Hepatocyte (in vitro differentiated cells): Measurements from ENCODE around the gene NELFCD. TPM values are rescaled to one million over a fixed set of nuclear protein-coding genes. Genes with fewer than 3 reads are reported as not detected.

Experiments used
- DNase-seq: peaks from one replicate; pipeline ENCODE4 v3.0.0-alpha.2; 2016; ENCODE audit warnings: low spot score
- H2AFZ ChIP-seq: fragments of 200-600 bp; sonication (generic); 2 replicates; pipeline ENCODE4 v1.6.0; 2016; ENCODE audit warnings: antibody characterized with exemption, mild to moderate bottlenecking
- H3K27ac ChIP-seq: fragments of 200-600 bp; sonication (generic); 2 replicates; pipeline ENCODE4 v1.5.1; 2016; ENCODE audit warnings: mild to moderate bottlenecking
- H3K27me3 ChIP-seq: fragments of 200-600 bp; sonication (generic); 2 replicates; pipeline ENCODE4 v1.6.1; 2016
- H3K36me3 ChIP-seq: fragments of 200-600 bp; sonication (generic); replicated peaks from 2 replicates; pipeline ENCODE4 v1.5.1; 2016; ENCODE audit warnings: low read depth; ENCODE audit not compliant: insufficient read depth
- H3K4me1 ChIP-seq: fragments of 200-600 bp; sonication (generic); 2 replicates; pipeline ENCODE4 v1.5.1; 2016; ENCODE audit warnings: mild to moderate bottlenecking, moderate library complexity; ENCODE audit not compliant: insufficient read depth
- H3K4me2 ChIP-seq: fragments of 200-600 bp; sonication (generic); 2 replicates; pipeline ENCODE4 v1.6.0; 2016
- H3K4me3 ChIP-seq: fragments of 200-600 bp; sonication (generic); 2 replicates; pipeline ENCODE4 v1.5.1; 2016; ENCODE audit warnings: mild to moderate bottlenecking
- H3K79me2 ChIP-seq: fragments of 200-600 bp; sonication (generic); 2 replicates; pipeline ENCODE4 v1.6.0; 2017; ENCODE audit warnings: mild to moderate bottlenecking
- H3K9me2 ChIP-seq: fragments of 200-600 bp; sonication (generic); replicated peaks from 2 replicates; pipeline ENCODE4 v1.6.0; 2017; ENCODE audit warnings: mild to moderate bottlenecking; ENCODE audit not compliant: insufficient read depth
- H3K9me3 ChIP-seq: fragments of 200-600 bp; sonication (generic); 2 replicates; pipeline ENCODE4 v1.5.1; 2016; ENCODE audit warnings: low read depth, mild to moderate bottlenecking
- H4K20me1 ChIP-seq: fragments of 200-600 bp; sonication (generic); 2 replicates; pipeline ENCODE4 v1.6.0; 2016; ENCODE audit warnings: mild to moderate bottlenecking; ENCODE audit not compliant: insufficient read depth, poor library complexity, severe bottlenecking
- CTCF ChIP-seq: fragments of 200-600 bp; sonication (generic); IDR thresholded peaks from 2 replicates; pipeline ENCODE4 v1.5.1; 2016; ENCODE audit warnings: antibody characterized with exemption, mild to moderate bottlenecking; ENCODE audit not compliant: poor library complexity
- EZH2 ChIP-seq: fragments of 200-600 bp; sonication (generic); IDR thresholded peaks from 2 replicates; pipeline ENCODE4 v1.6.1; 2016; ENCODE audit warnings: antibody characterized with exemption, mild to moderate bottlenecking, borderline replicate concordance
- EZH2phosphoT487 ChIP-seq: fragments of 200-600 bp; sonication (generic); IDR thresholded peaks from one replicate; pipeline ENCODE4 v1.6.1; 2018; ENCODE audit warnings: antibody characterized with exemption, mild to moderate bottlenecking, low read depth, moderate library complexity; ENCODE audit not compliant: unreplicated experiment, severe bottlenecking
- WGBS: methylation state at CpG from one replicate; pipeline ENCODE4 v1.1.6; 2016; ENCODE audit warnings: low lambda C conversion rate; ENCODE audit errors: missing lambda C conversion rate; 5-methylcytosine and 5-hydroxymethylcytosine counted together
- polyA plus RNA-seq: library from polyadenylated mRNA; unstranded; fragments of >200 nt; fragmentation: Nextera tagmentation; extraction: Ambion mirVana; gene quantifications from 2 replicates; pipeline ENCODE4 v1.2.1, GENCODE V29; 2016
- total RNA-seq: library from RNA; depleted of rRNA; stranded (reverse); fragments of >200 nt; gene quantifications from 2 replicates; pipeline ENCODE4 v1.2.3, GENCODE V29; 2014

Gene NELFCD
- total and polyA plus RNA-seq, 2 experiments from 2014 or later = 48.3 to 64.0 TPM

DNA sequence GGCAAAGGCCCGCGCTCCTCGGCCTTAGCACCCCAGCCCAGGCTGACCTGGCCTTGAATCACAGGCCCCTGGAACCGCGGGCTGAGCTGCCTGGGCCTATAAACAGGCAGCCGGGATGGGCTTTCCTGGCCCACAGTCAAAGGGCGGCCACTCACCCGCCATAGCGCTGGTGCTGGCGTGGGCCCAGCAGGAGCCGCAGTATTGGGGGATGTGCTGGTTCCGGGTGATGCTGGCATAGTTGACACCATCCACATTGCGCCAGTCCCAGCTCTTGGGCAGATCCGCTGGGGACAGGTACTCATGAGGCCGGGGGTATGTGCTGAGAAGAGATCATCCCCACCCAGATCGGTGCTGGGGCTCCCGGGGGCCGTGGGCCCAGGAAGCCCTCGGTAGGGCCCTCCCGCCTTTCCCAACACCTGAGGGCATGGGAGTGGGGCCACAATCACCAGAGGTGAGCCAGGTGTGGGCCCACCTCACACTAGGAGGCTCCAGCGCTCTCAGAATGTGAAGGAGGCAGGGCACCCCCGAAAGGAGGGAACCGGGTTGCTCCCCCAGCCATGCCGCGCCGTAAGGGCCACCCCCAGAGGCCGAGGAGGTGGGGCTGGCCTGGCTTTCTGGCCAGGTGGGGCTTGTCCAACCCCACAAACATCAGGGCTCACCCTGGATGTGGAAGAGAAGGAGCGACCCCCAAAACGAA, 25.3 kb downstream of the NELFCD start:
- H2AFZ ChIP-seq = peak overlapping the region; percentile 64
- TF ChIP-seq EZH2phosphoT487 = no peak
- no peak for TF ChIP-seq CTCF
- no peak for TF ChIP-seq EZH2
- H3K27me3 ChIP-seq = no peaks in the 10 kb centered on the region
- 72% methylated on average over 28 of the region's 29 CpGs for WGBS
- H3K4me2 ChIP-seq = peak overlapping the region; percentile 98
- no peaks in the 10 kb centered on the region for H3K9me3 ChIP-seq
- peaks cover 12% of the 10 kb centered on the region for H3K79me2 ChIP-seq
- peak overlapping the region; percentile 42 for H3K4me3 ChIP-seq
- no peaks in the 10 kb centered on the region for H4K20me1 ChIP-seq
- H3K9me2 ChIP-seq = no peaks in the 10 kb centered on the region
- H3K36me3 ChIP-seq = no peaks in the 10 kb centered on the region
- peaks cover 15% of the 10 kb centered on the region for H3K4me1 ChIP-seq
- DNase-seq = no peak
- peak overlapping the region; percentile 23 for H3K27ac ChIP-seq

DNA sequence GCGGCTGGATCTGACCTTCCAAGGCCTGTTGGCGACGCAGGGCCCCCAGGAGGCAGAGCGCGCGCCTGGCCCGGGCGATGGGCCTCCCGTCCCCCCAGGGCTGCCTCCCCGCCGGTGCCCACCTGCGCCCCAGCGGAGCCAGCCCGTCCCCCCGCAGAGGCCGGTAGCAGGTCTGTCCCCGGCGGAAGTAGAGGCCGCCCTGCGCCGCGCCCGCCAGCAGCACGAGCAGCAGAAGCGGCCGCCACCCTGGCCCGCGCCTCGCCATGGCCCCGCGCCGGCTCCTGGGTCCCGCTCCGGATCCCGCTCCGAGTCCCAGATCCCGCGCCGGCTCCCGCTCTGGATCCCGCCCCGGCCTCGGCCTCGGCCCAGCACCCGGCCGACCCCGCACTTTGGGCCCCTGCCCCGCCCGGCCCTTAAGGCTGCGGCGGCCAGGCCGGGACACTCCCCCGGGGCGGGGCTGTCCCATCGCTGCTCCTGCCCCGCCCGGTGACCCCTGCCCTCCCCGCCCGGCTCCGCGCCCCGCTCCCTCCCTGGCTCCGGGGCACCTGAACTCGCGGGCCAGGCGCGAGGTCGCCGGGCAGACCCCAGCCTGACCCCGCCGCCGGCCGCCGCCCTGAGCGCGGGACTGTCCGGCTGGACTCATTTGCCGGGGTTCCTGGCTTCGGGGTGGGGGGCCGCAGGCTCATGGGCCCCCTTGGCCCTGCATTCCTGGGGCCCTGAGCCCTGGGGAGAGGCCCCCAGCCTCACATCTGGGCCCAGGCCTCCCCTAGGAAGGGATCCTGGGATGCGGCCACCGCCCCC, 26.0 kb downstream of the NELFCD start, which contains the start of gene CTSZ:
Gene CTSZ (minus strand): TSS at position 391 of the 801 bp plus-strand sequence. CDS start 126 bp downstream, at position 265.
- no peak for TF ChIP-seq CTCF
- no peak for TF ChIP-seq EZH2
- no peak for TF ChIP-seq EZH2phosphoT487
- peak; percentile 75 for DNase-seq
- peak within 1 kb of the TSS; percentile 64 for H2AFZ ChIP-seq
- peaks cover 12% of the 10 kb centered on the region for H3K79me2 ChIP-seq
- H3K9me3 ChIP-seq = no peaks in the 10 kb centered on the region
- H3K27me3 ChIP-seq = no peaks in the 10 kb centered on the region
- H3K9me2 ChIP-seq = no peaks in the 10 kb centered on the region
- H4K20me1 ChIP-seq = no peaks in the 10 kb centered on the region
- H3K4me3 ChIP-seq = peak within 1 kb of the TSS; percentile 42
- H3K27ac ChIP-seq = peak within 1 kb of the TSS; percentile 23
- 16% methylated on average over 29 of the region's 82 CpGs for WGBS
- no peaks in the 10 kb centered on the region for H3K36me3 ChIP-seq
- H3K4me2 ChIP-seq = peak within 1 kb of the TSS; percentile 98
- H3K4me1 ChIP-seq = peaks cover 15% of the 10 kb centered on the region

- no peak overlapping the region for H3K4me3 ChIP-seq
- H3K9me2 ChIP-seq = no peaks in the 10 kb centered on the region
- H3K36me3 ChIP-seq = no peaks in the 10 kb centered on the region
- 96% methylated on average over 23 of the region's 24 CpGs for WGBS
- no peaks in the 10 kb centered on the region for H3K9me3 ChIP-seq
- peak overlapping the region; percentile 64 for H2AFZ ChIP-seq
- H4K20me1 ChIP-seq = no peaks in the 10 kb centered on the region
- H3K4me1 ChIP-seq = peaks cover 15% of the 10 kb centered on the region
- peaks cover 12% of the 10 kb centered on the region for H3K79me2 ChIP-seq
- no peak overlapping the region for H3K27ac ChIP-seq
- peak overlapping the region; percentile 98 for H3K4me2 ChIP-seq
- TF ChIP-seq CTCF = no peak
- TF ChIP-seq EZH2 = no peak
- no peak for TF ChIP-seq EZH2phosphoT487
- no peak for DNase-seq
- H3K27me3 ChIP-seq = no peaks in the 10 kb centered on the region
Observed at GRCh38 chr20:59007665-59008511, 26.8 kb downstream of the NELFCD start.
